GM11168 (cell line): Measurements from ENCODE around the gene STIM1.
"Not testable (repeated sequence)": the region's sequence is repeated elsewhere in the genome, so short reads cannot be mapped to it uniquely, and the experiment has no call there.

ENCODE experiments used
- in situ Hi-C: fragments of 300-500 bp; cut with MboI; formaldehyde crosslinking; loops from one replicate; pipeline ENCODE4 v1.12.0; 2022; ENCODE audit warnings: low sequenced_read_pairs; ENCODE audit not compliant: unreplicated experiment

Gene STIM1

GRCh38 chr11:4044976-4045646 is 189.6 kb downstream of the STIM1 start:
- in situ Hi-C loops = no loop called here

GRCh38 chr11:4048340-4048739 is 192.9 kb downstream of the STIM1 start:
- in situ Hi-C loops = no loop called here

GRCh38 chr11:4049006-4049405 is 193.5 kb downstream of the STIM1 start:
- in situ Hi-C loops = no loop called here

- in situ Hi-C loops = no loop called here
Observed at GRCh38 chr11:4050138-4050537, 194.7 kb downstream of the STIM1 start.

- in situ Hi-C loops = not testable (repeated sequence)
Observed at GRCh38 chr11:4053200-4053599, 197.7 kb downstream of the STIM1 start.

GRCh38 chr11:4054643-4055042 is 199.2 kb downstream of the STIM1 start:
- in situ Hi-C loops = no loop called here

GRCh38 chr11:4059424-4059823 is 204.0 kb downstream of the STIM1 start:
- in situ Hi-C loops = no loop called here

GRCh38 chr11:4060182-4060923 is 204.9 kb downstream of the STIM1 start:
- in situ Hi-C loops = no loop called here

- in situ Hi-C loops = no loop called here
Observed at GRCh38 chr11:4061700-4062099, 206.2 kb downstream of the STIM1 start.

GRCh38 chr11:4063348-4063747 is 207.9 kb downstream of the STIM1 start:
- in situ Hi-C loops = no loop called here

GRCh38 chr11:4064278-4064955 is 209.0 kb downstream of the STIM1 start:
- in situ Hi-C loops = no loop called here

GRCh38 chr11:4065086-4065485 is 209.6 kb downstream of the STIM1 start:
- in situ Hi-C loops = loop anchor here (5.0 kb wide), 1 partner anchor 218 kb away; no protein-coding TSS in a partner anchor

GRCh38 chr11:4065601-4066377 is 210.3 kb downstream of the STIM1 start:
- in situ Hi-C loops = loop anchor here (5.0 kb wide), 1 partner anchor 218 kb away; no protein-coding TSS in a partner anchor

GRCh38 chr11:4066910-4067309 is 211.4 kb downstream of the STIM1 start:
- in situ Hi-C loops = loop anchor here (5.0 kb wide), 1 partner anchor 220 kb away; no protein-coding TSS in a partner anchor

GRCh38 chr11:4068962-4069361 is 213.5 kb downstream of the STIM1 start:
- in situ Hi-C loops = loop anchor here (5.0 kb wide), 1 partner anchor 222 kb away; no protein-coding TSS in a partner anchor

GRCh38 chr11:4071325-4071724 is 215.9 kb downstream of the STIM1 start:
- in situ Hi-C loops = no loop called here

GRCh38 chr11:4071914-4072313 is 216.4 kb downstream of the STIM1 start:
- in situ Hi-C loops = no loop called here

GRCh38 chr11:4072668-4073285 is 217.3 kb downstream of the STIM1 start:
- in situ Hi-C loops = no loop called here

- in situ Hi-C loops = no loop called here
Observed at GRCh38 chr11:4074266-4074665, 218.8 kb downstream of the STIM1 start.

- in situ Hi-C loops = no loop called here
Observed at GRCh38 chr11:4076774-4077173, 221.3 kb downstream of the STIM1 start.
